HEK293 (cell line): ENCODE data around the gene METTL16.
A peak's percentile ranks its signal among the peaks of the same experiment; 100 is the strongest.

ENCODE experiments used
- CTCF ChIA-PET: fragments of 350-600 bp; formaldehyde crosslinking; extraction: SDS; loops from one replicate; lab custom pipeline; 2021; ENCODE audit warnings: antibody characterized with exemption; lab: Yijun Ruan, JAX
- POLR2A ChIA-PET: fragments of 300-600 bp; formaldehyde crosslinking; extraction: SDS; loops from one replicate; lab custom pipeline; 2020; ENCODE audit warnings: antibody characterized with exemption, inconsistent platforms; lab: Yijun Ruan, JAX
- H3K27ac ChIP-seq: fragments of 200-500 bp; sonication (Bioruptor generic); 2 replicates; pipeline ENCODE4 v1.5.1; 2014; ENCODE audit warnings: low read depth, low read length, control low read depth, inconsistent platforms; ENCODE audit errors: extremely low read depth
- H3K36me3 ChIP-seq, 2 experiments: fragments of 200-500 bp in 1 of 2; sonication (Bioruptor generic) in 1 of 2; 1 replicate in 1 of 2; 2 replicates in 1 of 2; pipeline ENCODE4 v1.5.1; 2014 to 2017; ENCODE audit warnings: inconsistent platforms in 2 of 2, low read length in 2 of 2; ENCODE audit not compliant: control insufficient read depth in 2 of 2, insufficient read depth in 1 of 2
- H3K4me1 ChIP-seq: fragments of 200-500 bp; sonication (Bioruptor generic); 2 replicates; pipeline ENCODE4 v1.5.1; 2014; ENCODE audit warnings: mild to moderate bottlenecking, low read length, inconsistent platforms; ENCODE audit not compliant: control insufficient read depth, insufficient read depth
- H3K4me3 ChIP-seq: 2 replicates; pipeline ENCODE4 v1.5.1; 2011; ENCODE audit warnings: low read depth, mild to moderate bottlenecking, control low read depth, low read length, moderate library complexity
- H3K9me3 ChIP-seq: fragments of 200-500 bp; sonication (Bioruptor generic); 2 replicates; pipeline ENCODE4 v1.5.1; 2014; ENCODE audit warnings: low read depth, low read length, inconsistent platforms; ENCODE audit not compliant: control insufficient read depth, insufficient read depth
- AEBP2 ChIP-seq: fragments of 450-650 bp; formaldehyde crosslinking; IDR thresholded peaks from 2 replicates; pipeline ENCODE4 v1.5.1; 2016; ENCODE audit warnings: missing biosample characterization, missing genetic modification characterization, borderline replicate concordance
- GLI4 ChIP-seq: fragments of 450-650 bp; formaldehyde crosslinking; IDR thresholded peaks from 2 replicates; pipeline ENCODE4 v1.5.1; 2016; ENCODE audit warnings: missing biosample characterization, missing genetic modification characterization
- HIC1 ChIP-seq: fragments of 450-650 bp; formaldehyde crosslinking; IDR thresholded peaks from 2 replicates; pipeline ENCODE4 v1.5.1; 2016; ENCODE audit warnings: missing biosample characterization, missing genetic modification characterization
- OSR2 ChIP-seq: fragments of 450-650 bp; formaldehyde crosslinking; IDR thresholded peaks from 2 replicates; pipeline ENCODE4 v1.5.1; 2016; ENCODE audit warnings: missing biosample characterization, missing genetic modification characterization
- PATZ1 ChIP-seq: fragments of 450-650 bp; formaldehyde crosslinking; IDR thresholded peaks from 2 replicates; pipeline ENCODE4 v1.5.1; 2016; ENCODE audit warnings: missing biosample characterization, missing genetic modification characterization
- PRDM1 ChIP-seq: fragments of 450-650 bp; formaldehyde crosslinking; IDR thresholded peaks from 2 replicates; pipeline ENCODE4; 2016; ENCODE audit warnings: missing biosample characterization, missing genetic modification characterization
- PRDM4 ChIP-seq: fragments of 450-650 bp; formaldehyde crosslinking; IDR thresholded peaks from 2 replicates; pipeline ENCODE4 v1.5.1; 2017; ENCODE audit warnings: missing biosample characterization, missing genetic modification characterization
- WT1 ChIP-seq: fragments of 450-650 bp; formaldehyde crosslinking; IDR thresholded peaks from 2 replicates; pipeline ENCODE4 v1.5.1; 2016; ENCODE audit warnings: missing biosample characterization, missing genetic modification characterization
- ZBTB21 ChIP-seq: fragments of 450-650 bp; formaldehyde crosslinking; IDR thresholded peaks from 2 replicates; pipeline ENCODE4 v1.5.1; 2017; ENCODE audit warnings: missing biosample characterization, missing genetic modification characterization
- ZEB2 ChIP-seq: fragments of 450-650 bp; formaldehyde crosslinking; IDR thresholded peaks from 2 replicates; pipeline ENCODE4 v1.5.1; 2016; ENCODE audit warnings: missing biosample characterization, missing genetic modification characterization
- ZNF121 ChIP-seq: fragments of 450-650 bp; formaldehyde crosslinking; IDR thresholded peaks from 2 replicates; pipeline ENCODE4 v1.5.1; 2016; ENCODE audit warnings: missing biosample characterization, missing genetic modification characterization
- ZNF18 ChIP-seq: fragments of 450-650 bp; formaldehyde crosslinking; IDR thresholded peaks from 2 replicates; pipeline ENCODE4 v1.5.1; 2016; ENCODE audit warnings: missing biosample characterization, missing genetic modification characterization
- ZNF248 ChIP-seq: fragments of 450-650 bp; formaldehyde crosslinking; IDR thresholded peaks from 2 replicates; pipeline ENCODE4 v1.5.1; 2017; ENCODE audit warnings: missing biosample characterization, missing genetic modification characterization
- ZNF26 ChIP-seq: fragments of 450-650 bp; formaldehyde crosslinking; IDR thresholded peaks from 2 replicates; pipeline ENCODE4 v1.5.1; 2016; ENCODE audit warnings: missing biosample characterization, missing genetic modification characterization
- ZNF274 ChIP-seq, 2 experiments: fragments of 200-500 bp in 1 of 2; fragments of 450-650 bp in 1 of 2; sonication (Bioruptor generic) in 1 of 2; formaldehyde crosslinking in 1 of 2; IDR thresholded peaks; 2 replicates each; pipeline versions ENCODE4 v1.5.1 to v1.6.1; 2014 to 2016; ENCODE audit warnings: borderline replicate concordance in 1 of 2, inconsistent platforms in 1 of 2, low read length in 1 of 2, missing biosample characterization in 1 of 2, missing genetic modification characterization in 1 of 2
- ZNF366 ChIP-seq: fragments of 450-650 bp; formaldehyde crosslinking; conservative IDR thresholded peaks from 2 replicates; pipeline ENCODE4 v1.5.1; 2016; ENCODE audit warnings: missing biosample characterization, missing genetic modification characterization
- ZNF37A ChIP-seq: fragments of 450-650 bp; IDR thresholded peaks from 2 replicates; pipeline ENCODE4 v1.5.1; 2018; ENCODE audit warnings: missing biosample characterization, missing genetic modification characterization
- ZNF391 ChIP-seq: fragments of 450-650 bp; formaldehyde crosslinking; IDR thresholded peaks from 2 replicates; pipeline ENCODE4 v1.5.1; 2016; ENCODE audit warnings: low read depth, missing biosample characterization, missing genetic modification characterization, borderline replicate concordance
- ZNF529 ChIP-seq: fragments of 450-650 bp; formaldehyde crosslinking; IDR thresholded peaks from 2 replicates; pipeline ENCODE4 v1.5.1; 2017; ENCODE audit warnings: missing genetic modification characterization, missing biosample characterization; ENCODE audit not compliant: insufficient replicate concordance
- ZNF560 ChIP-seq: fragments of 450-650 bp; formaldehyde crosslinking; IDR thresholded peaks from 2 replicates; pipeline ENCODE4 v1.5.1; 2017; ENCODE audit warnings: missing biosample characterization, missing genetic modification characterization, borderline replicate concordance
- ZNF707 ChIP-seq: fragments of 450-650 bp; formaldehyde crosslinking; IDR thresholded peaks from 2 replicates; pipeline ENCODE4 v1.5.1; 2016; ENCODE audit warnings: missing biosample characterization, missing genetic modification characterization
- ZNF791 ChIP-seq: fragments of 450-650 bp; formaldehyde crosslinking; IDR thresholded peaks from 2 replicates; pipeline ENCODE4 v1.5.1; 2016; ENCODE audit warnings: missing biosample characterization, missing genetic modification characterization
- ZNF837 ChIP-seq: fragments of 450-650 bp; formaldehyde crosslinking; IDR thresholded peaks from 2 replicates; pipeline ENCODE4 v1.5.1; 2016; ENCODE audit warnings: missing biosample characterization, missing genetic modification characterization

Gene METTL16

GRCh38 chr17:2403044-2403443, 108.6 kb downstream of the METTL16 start (continued):
- TF ChIP-seq ZNF837 (tag by site-specific recombination) (no peak), PRDM1 (tag by site-specific recombination) (no peak), WT1 (tag by site-specific recombination) (no peak), ZNF274 (IDR thresholded peaks at IDR 0.05; ENCODE audit: low read length) (no peak), ZNF274 (tag by site-specific recombination; IDR thresholded peaks at IDR 0.05; ENCODE audit: borderline replicate concordance) (no peak), ZNF37A (tag by site-specific recombination) (no peak), HIC1 (tag by site-specific recombination) (no peak), ZNF560 (no peak)

- peak overlapping the region; percentile 43; the same call in 1 of the 2 replicates for H3K4me3 ChIP-seq
- CTCF ChIA-PET: interaction anchor here (6.1 to 11.4 kb wide), 2 partner anchors 15 to 20 kb away, joined by 86 to 116 read pairs; no protein-coding TSS in a partner anchor
- no peaks in the 10 kb centered on the region for H3K9me3 ChIP-seq
- no peaks in the 10 kb centered on the region for H3K36me3 ChIP-seq
- peaks cover 12% of the 10 kb centered on the region for H3K4me1 ChIP-seq
- POLR2A ChIA-PET: interaction anchor here (0.5 to 3.6 kb wide), 3 partner anchors 10 to 112 kb away, joined by 5 to 25 read pairs (median 20); partner anchors contain the start of genes SMG6 and SRR
- H3K27ac ChIP-seq: no peak overlapping the region
- TF ChIP-seq ZNF37A (tag by site-specific recombination): no peak
- TF ChIP-seq PATZ1 (tag by site-specific recombination): no peak
- no peak for TF ChIP-seq PRDM4 (tag by site-specific recombination)
- TF ChIP-seq ZEB2 (tag by site-specific recombination): no peak
- TF ChIP-seq ZNF274 (IDR thresholded peaks at IDR 0.05; ENCODE audit: low read length): no peak
- no peak for TF ChIP-seq ZNF274 (tag by site-specific recombination; IDR thresholded peaks at IDR 0.05; ENCODE audit: borderline replicate concordance)
- TF ChIP-seq ZBTB21 (tag by site-specific recombination): no peak
- TF ChIP-seq ZNF791 (tag by site-specific recombination): no peak
- no peak for TF ChIP-seq ZNF248 (tag by site-specific recombination)
- no peak for TF ChIP-seq ZNF18 (tag by site-specific recombination)
- no peak for TF ChIP-seq ZNF121
- TF ChIP-seq ZNF529 (tag by site-specific recombination): no peak
- TF ChIP-seq ZNF26 (tag by site-specific recombination): no peak
- TF ChIP-seq ZNF391 (tag by site-specific recombination): no peak
- no peak for TF ChIP-seq AEBP2 (tag by site-specific recombination)
- TF ChIP-seq ZNF366: no peak
- TF ChIP-seq ZNF707 (tag by site-specific recombination): no peak
- TF ChIP-seq OSR2 (tag by site-specific recombination): no peak
- TF ChIP-seq GLI4: no peak
Measured at GRCh38 chr17:2402544-2402943, 109.1 kb downstream of the METTL16 start.
